Body of pancreas (tissue), 4 donors: Measurements from ENCODE around the gene ULBP3.

Experiments
- CTCF ChIP-seq, 7 experiments: fragments of 450-650 bp in 4 of 7; fragments of 200-600 bp in 3 of 7; sonication (generic) in 3 of 7; IDR thresholded peaks; one replicate each; pipeline ENCODE4 v1.5.1; 2016 to 2019; ENCODE audit warnings: antibody characterized with exemption in 7 of 7
- POLR2A ChIP-seq, 3 donors: fragments of 450-650 bp; IDR thresholded peaks; one replicate each; pipeline ENCODE4 v1.6.1; 2016; ENCODE audit warnings: antibody characterized with exemption in 3 of 3, mild to moderate bottlenecking in 2 of 3

GRCh38 chr6:150058986-150059385, 9.9 kb downstream of the ULBP3 start:
- TF ChIP-seq CTCF (IDR thresholded peaks at IDR 0.05) (no peak), POLR2A (IDR thresholded peaks at IDR 0.05) (no peak)
